Endometrium (tissue), 2 donors: Measurements from ENCODE around the gene CLASP2.

Experiments
- FAIRE-seq: peaks from 2 replicates; lab custom pipeline; 2012; peaks lifted over from hg19 to GRCh38; lab: Jason Lieb, UNC
- donor health status: control.
- donor health status: control.

Gene CLASP2

GRCh38 chr3:33636125-33636850 lies 81.8 kb downstream of the CLASP2 start:
- FAIRE-seq = peak; percentile 31

- no peak for FAIRE-seq
These were observed 83.8 kb downstream of the CLASP2 start for GRCh38 chr3:33634262-33634661.

- FAIRE-seq = no peak
These were observed 88.8 kb downstream of the CLASP2 start for GRCh38 chr3:33629219-33629618.

- FAIRE-seq = no peak
These were observed 93.3 kb downstream of the CLASP2 start for GRCh38 chr3:33624756-33625155.

GRCh38 chr3:33613041-33613440 lies 105.0 kb downstream of the CLASP2 start:
- no peak for FAIRE-seq

GRCh38 chr3:33612607-33613006 lies 105.4 kb downstream of the CLASP2 start:
- FAIRE-seq = no peak

- FAIRE-seq = no peak
These were observed 115.2 kb downstream of the CLASP2 start for GRCh38 chr3:33602829-33603228.

GRCh38 chr3:33597257-33597689 lies 120.8 kb downstream of the CLASP2 start:
- FAIRE-seq = no peak

- FAIRE-seq = no peak
These were observed 125.1 kb downstream of the CLASP2 start for GRCh38 chr3:33592999-33593398.

- FAIRE-seq = no peak
These were observed 127.5 kb downstream of the CLASP2 start for GRCh38 chr3:33590541-33590940.

GRCh38 chr3:33586402-33586801 lies 131.7 kb downstream of the CLASP2 start:
- FAIRE-seq = no peak

GRCh38 chr3:33582234-33582633 lies 135.8 kb downstream of the CLASP2 start:
- FAIRE-seq = no peak

- FAIRE-seq = no peak
These were observed 136.4 kb downstream of the CLASP2 start for GRCh38 chr3:33581666-33582065.

- FAIRE-seq = no peak
These were observed 138.2 kb downstream of the CLASP2 start for GRCh38 chr3:33579840-33580239.

- FAIRE-seq = no peak
These were observed 138.9 kb downstream of the CLASP2 start for GRCh38 chr3:33579178-33579510.

GRCh38 chr3:33578325-33579177 lies 139.5 kb downstream of the CLASP2 start:
- peak; percentile 71 for FAIRE-seq

GRCh38 chr3:33577588-33577987 lies 140.5 kb downstream of the CLASP2 start:
- no peak for FAIRE-seq

GRCh38 chr3:33577173-33577572 lies 140.9 kb downstream of the CLASP2 start:
- no peak for FAIRE-seq

GRCh38 chr3:33575311-33575710 lies 142.7 kb downstream of the CLASP2 start:
- peak; percentile 45 for FAIRE-seq

- no peak for FAIRE-seq
These were observed 160.2 kb downstream of the CLASP2 start for GRCh38 chr3:33557829-33558228.

GRCh38 chr3:33557279-33557678 lies 160.8 kb downstream of the CLASP2 start:
- no peak for FAIRE-seq

GRCh38 chr3:33547101-33547500 lies 171.0 kb downstream of the CLASP2 start:
- FAIRE-seq = no peak

GRCh38 chr3:33544126-33544525 lies 173.9 kb downstream of the CLASP2 start:
- FAIRE-seq = no peak

GRCh38 chr3:33543601-33544000 lies 174.5 kb downstream of the CLASP2 start:
- FAIRE-seq = no peak
